GM23338 (cell line): ENCODE data around the gene DDX39A. TPM values are rescaled to one million over a fixed set of nuclear protein-coding genes. Genes with fewer than 3 reads are reported as not detected.
A peak's percentile ranks its signal among the peaks of the same experiment; 100 is the strongest.
"Not testable (repeated sequence)": the region's sequence is repeated elsewhere in the genome, so short reads cannot be mapped to it uniquely, and the experiment has no call there.

Experiments
- ATAC-seq: fragments of 200-7000 bp; cut with Tn5 transposase; 3 replicates; pipeline ENCODE4 v1.9.1; 2020
- DNase-seq: peaks from one replicate; pipeline ENCODE4 v3.0.0-alpha.2; 2015; ENCODE audit warnings: low spot score
- H2AFZ ChIP-seq: fragments of 200-600 bp; sonication (generic); 2 replicates; pipeline ENCODE4 v1.8.0; 2016; ENCODE audit warnings: antibody characterized with exemption, mild to moderate bottlenecking, moderate library complexity
- H3F3A ChIP-seq: fragments of 200-600 bp; sonication (generic); replicated peaks from 2 replicates; pipeline ENCODE4 v1.8.0; 2017; ENCODE audit warnings: antibody characterized with exemption, mixed run types, low read depth
- H3K27ac ChIP-seq: fragments of 200-600 bp; sonication (generic); 2 replicates; pipeline ENCODE4 v1.6.1; 2016; ENCODE audit warnings: low read depth
- H3K27me3 ChIP-seq: fragments of 200-600 bp; sonication (generic); 2 replicates; pipeline ENCODE4 v1.8.0; 2016; ENCODE audit warnings: mild to moderate bottlenecking, mixed run types, moderate library complexity; ENCODE audit not compliant: insufficient read depth
- H3K36me3 ChIP-seq: fragments of 200-600 bp; sonication (generic); 2 replicates; pipeline ENCODE4 v1.8.0; 2016; ENCODE audit warnings: mild to moderate bottlenecking; ENCODE audit not compliant: insufficient read depth
- H3K4me1 ChIP-seq: fragments of 200-600 bp; sonication (generic); 2 replicates; pipeline ENCODE4 v1.8.0; 2016; ENCODE audit warnings: mild to moderate bottlenecking, moderate library complexity; ENCODE audit not compliant: insufficient read depth
- H3K4me2 ChIP-seq: fragments of 200-600 bp; sonication (generic); 2 replicates; pipeline ENCODE4 v1.7.1; 2017; ENCODE audit warnings: mixed run types
- H3K4me3 ChIP-seq: fragments of 200-600 bp; sonication (generic); 2 replicates; pipeline ENCODE4 v1.6.1; 2016; ENCODE audit warnings: mixed run types
- H3K79me2 ChIP-seq: fragments of 200-600 bp; sonication (generic); replicated peaks from 2 replicates; pipeline ENCODE4 v1.8.0; 2017; ENCODE audit warnings: mild to moderate bottlenecking; ENCODE audit not compliant: insufficient read depth
- H3K9me2 ChIP-seq: fragments of 200-600 bp; sonication (generic); 2 replicates; pipeline ENCODE4 v1.8.0; 2017; ENCODE audit not compliant: insufficient read depth
- H4K20me1 ChIP-seq: fragments of 200-600 bp; sonication (generic); replicated peaks from 2 replicates; pipeline ENCODE4 v1.8.0; 2017; ENCODE audit warnings: mild to moderate bottlenecking; ENCODE audit not compliant: insufficient read depth
- H3K27ac Mint-ChIP-seq: 2 replicates; pipeline ENCODE4 v1.8.0; 2020; ENCODE audit warnings: inconsistent platforms, mild to moderate bottlenecking, moderate library complexity, mixed read lengths
- H3K27me3 Mint-ChIP-seq: 3 replicates; pipeline ENCODE4 v1.8.0; 2022; ENCODE audit warnings: low read depth, mild to moderate bottlenecking, moderate library complexity, mixed read lengths, inconsistent platforms; ENCODE audit not compliant: insufficient read depth, poor library complexity
- H3K36me3 Mint-ChIP-seq: 3 replicates; pipeline ENCODE4 v1.8.0; 2021; ENCODE audit warnings: low read depth, mild to moderate bottlenecking, inconsistent platforms, moderate library complexity, mixed read lengths
- H3K4me1 Mint-ChIP-seq: 3 replicates; pipeline ENCODE4 v1.8.0; 2020; ENCODE audit warnings: mild to moderate bottlenecking, inconsistent platforms, mixed read lengths
- H3K4me3 Mint-ChIP-seq: 3 replicates; pipeline ENCODE4 v1.8.0; 2021; ENCODE audit warnings: moderate library complexity, mild to moderate bottlenecking, inconsistent platforms, mixed read lengths
- H3K9me3 Mint-ChIP-seq: 3 replicates; pipeline ENCODE4 v1.8.0; 2020; ENCODE audit warnings: moderate library complexity, mild to moderate bottlenecking, inconsistent platforms, mixed read lengths
- CREB1 ChIP-seq: fragments of 250-450 bp; sonication (Bioruptor Pico); IDR thresholded peaks from 2 replicates; pipeline ENCODE4 v1.5.0; 2020; ENCODE audit warnings: low read depth, mild to moderate bottlenecking, moderate library complexity
- EZH2phosphoT487 ChIP-seq: fragments of 200-600 bp; sonication (generic); IDR thresholded peaks from one replicate; pipeline ENCODE4 v1.8.1; 2018; ENCODE audit warnings: antibody characterized with exemption; ENCODE audit not compliant: unreplicated experiment
- JUNB ChIP-seq: IDR thresholded peaks from one replicate; pipeline ENCODE4 v1.6.1; 2016; ENCODE audit warnings: antibody characterized with exemption; ENCODE audit not compliant: unreplicated experiment
- POLR2AphosphoS5 ChIP-seq: IDR thresholded peaks from 2 replicates; pipeline ENCODE4 v1.6.1; 2016; ENCODE audit warnings: antibody characterized with exemption, low read depth
- polyA plus RNA-seq: library from polyadenylated mRNA; unstranded; fragments of >200 nt; fragmentation: Nextera tagmentation; extraction: Ambion mirVana; gene quantifications from 2 replicates; pipeline ENCODE4 v1.2.1, GENCODE V29; 2016
- total RNA-seq: library from RNA; depleted of rRNA; stranded (reverse); fragments of >200 nt; shearing (Covaris generic); gene quantifications from 2 replicates; pipeline ENCODE4 v1.2.3, GENCODE V29; 2014
- TF ChIP-seq, protein P1 (sequence below): IDR thresholded peaks from one replicate; pipeline ENCODE4 v1.6.1; 2018; ENCODE audit warnings: antibody characterized with exemption; ENCODE audit not compliant: unreplicated experiment
- TF ChIP-seq, protein P2 (sequence below): IDR thresholded peaks from 2 replicates; pipeline ENCODE4 v1.6.1; 2016; ENCODE audit warnings: antibody characterized with exemption

DDX39A gene
- total and polyA plus RNA-seq, 2 experiments from 2014 or later, result 195 to 196 TPM

DNA sequence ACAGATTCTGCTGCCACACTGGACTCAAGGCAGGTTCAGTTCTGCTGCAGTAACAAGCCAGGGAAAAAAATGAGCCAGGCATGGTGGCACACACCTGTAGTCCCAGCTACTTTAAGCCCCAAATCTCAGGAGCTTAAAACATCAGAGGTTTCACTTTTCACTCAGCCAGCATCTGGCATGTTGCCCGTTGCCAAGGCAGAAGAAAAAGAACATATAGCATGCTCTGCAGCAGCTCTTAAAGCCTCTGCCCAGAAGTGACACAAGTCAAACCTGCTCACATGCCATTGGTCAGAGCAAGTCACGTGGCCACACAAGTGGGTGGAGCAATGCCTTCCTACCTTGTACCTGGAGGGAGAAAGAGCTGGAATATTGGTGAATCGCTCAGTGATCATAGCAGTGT is 52.6 kb downstream of the DDX39A start:
- peaks cover 12% of the 10 kb centered on the region; the same call in 1 of the 2 replicates for H3F3A ChIP-seq
- H3K27ac ChIP-seq, result no peak overlapping the region
- no peak overlapping the region for H2AFZ ChIP-seq
- H3K4me1 Mint-ChIP-seq, result peaks cover 24% of the 10 kb centered on the region
- peaks cover 24% of the 10 kb centered on the region for H3K27me3 Mint-ChIP-seq
- ATAC-seq (peak; percentile 27), DNase-seq (peak; percentile 95)
- no peaks in the 10 kb centered on the region for H3K27me3 ChIP-seq
- H4K20me1 ChIP-seq, result no peaks in the 10 kb centered on the region
- no peak overlapping the region for H3K27ac Mint-ChIP-seq
- no peaks in the 10 kb centered on the region for H3K36me3 Mint-ChIP-seq
- TF ChIP-seq EZH2phosphoT487 (no peak), JUNB (no peak), POLR2AphosphoS5 (peak; percentile 43; the same call in 1 of the 2 replicates), CREB1 (CRISPR knock-in tag) (no peak)
- TF ChIP-seq, protein P1, sequence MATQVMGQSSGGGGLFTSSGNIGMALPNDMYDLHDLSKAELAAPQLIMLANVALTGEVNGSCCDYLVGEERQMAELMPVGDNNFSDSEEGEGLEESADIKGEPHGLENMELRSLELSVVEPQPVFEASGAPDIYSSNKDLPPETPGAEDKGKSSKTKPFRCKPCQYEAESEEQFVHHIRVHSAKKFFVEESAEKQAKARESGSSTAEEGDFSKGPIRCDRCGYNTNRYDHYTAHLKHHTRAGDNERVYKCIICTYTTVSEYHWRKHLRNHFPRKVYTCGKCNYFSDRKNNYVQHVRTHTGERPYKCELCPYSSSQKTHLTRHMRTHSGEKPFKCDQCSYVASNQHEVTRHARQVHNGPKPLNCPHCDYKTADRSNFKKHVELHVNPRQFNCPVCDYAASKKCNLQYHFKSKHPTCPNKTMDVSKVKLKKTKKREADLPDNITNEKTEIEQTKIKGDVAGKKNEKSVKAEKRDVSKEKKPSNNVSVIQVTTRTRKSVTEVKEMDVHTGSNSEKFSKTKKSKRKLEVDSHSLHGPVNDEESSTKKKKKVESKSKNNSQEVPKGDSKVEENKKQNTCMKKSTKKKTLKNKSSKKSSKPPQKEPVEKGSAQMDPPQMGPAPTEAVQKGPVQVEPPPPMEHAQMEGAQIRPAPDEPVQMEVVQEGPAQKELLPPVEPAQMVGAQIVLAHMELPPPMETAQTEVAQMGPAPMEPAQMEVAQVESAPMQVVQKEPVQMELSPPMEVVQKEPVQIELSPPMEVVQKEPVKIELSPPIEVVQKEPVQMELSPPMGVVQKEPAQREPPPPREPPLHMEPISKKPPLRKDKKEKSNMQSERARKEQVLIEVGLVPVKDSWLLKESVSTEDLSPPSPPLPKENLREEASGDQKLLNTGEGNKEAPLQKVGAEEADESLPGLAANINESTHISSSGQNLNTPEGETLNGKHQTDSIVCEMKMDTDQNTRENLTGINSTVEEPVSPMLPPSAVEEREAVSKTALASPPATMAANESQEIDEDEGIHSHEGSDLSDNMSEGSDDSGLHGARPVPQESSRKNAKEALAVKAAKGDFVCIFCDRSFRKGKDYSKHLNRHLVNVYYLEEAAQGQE, result no peak
- TF ChIP-seq, protein P2, sequence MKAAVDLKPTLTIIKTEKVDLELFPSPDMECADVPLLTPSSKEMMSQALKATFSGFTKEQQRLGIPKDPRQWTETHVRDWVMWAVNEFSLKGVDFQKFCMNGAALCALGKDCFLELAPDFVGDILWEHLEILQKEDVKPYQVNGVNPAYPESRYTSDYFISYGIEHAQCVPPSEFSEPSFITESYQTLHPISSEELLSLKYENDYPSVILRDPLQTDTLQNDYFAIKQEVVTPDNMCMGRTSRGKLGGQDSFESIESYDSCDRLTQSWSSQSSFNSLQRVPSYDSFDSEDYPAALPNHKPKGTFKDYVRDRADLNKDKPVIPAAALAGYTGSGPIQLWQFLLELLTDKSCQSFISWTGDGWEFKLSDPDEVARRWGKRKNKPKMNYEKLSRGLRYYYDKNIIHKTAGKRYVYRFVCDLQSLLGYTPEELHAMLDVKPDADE, result no peak
- peaks cover 5% of the 10 kb centered on the region; the same call in 1 of the 2 replicates for H3K4me1 ChIP-seq
- H3K4me3 ChIP-seq, result no peak overlapping the region
- H3K9me2 ChIP-seq, result no peaks in the 10 kb centered on the region
- no peaks in the 10 kb centered on the region; the same call in 2 of the 3 replicates for H3K9me3 Mint-ChIP-seq
- no peak overlapping the region for H3K4me2 ChIP-seq
- H3K4me3 Mint-ChIP-seq, result no peak overlapping the region
- H3K36me3 ChIP-seq, result no peaks in the 10 kb centered on the region
- no peaks in the 10 kb centered on the region for H3K79me2 ChIP-seq

DNA sequence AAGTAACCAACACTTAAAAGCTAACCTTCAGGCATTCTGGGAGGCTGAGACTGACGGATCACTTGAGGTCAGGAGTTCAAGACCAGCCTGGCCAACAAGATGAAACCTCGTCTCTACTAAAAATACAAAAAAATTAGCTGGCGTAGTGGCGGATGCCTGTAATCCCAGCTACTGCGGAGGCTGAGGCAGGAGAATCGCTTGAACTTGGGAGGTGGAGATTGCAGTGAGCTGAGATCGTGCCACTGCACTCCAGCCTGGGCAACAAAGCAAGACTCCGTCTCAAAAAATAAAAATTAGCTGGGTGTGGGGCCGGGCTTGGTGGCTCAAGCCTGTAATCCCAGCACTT is 55.1 kb downstream of the DDX39A start:
- not testable (repeated sequence) for H3K9me2 ChIP-seq, H3K27me3 ChIP-seq, H4K20me1 ChIP-seq, H3K9me3 Mint-ChIP-seq, H3K36me3 Mint-ChIP-seq, H3K4me1 ChIP-seq, H3K79me2 ChIP-seq, DNase-seq, ATAC-seq, H3K36me3 ChIP-seq
- H3F3A ChIP-seq, result peaks cover 12% of the 10 kb centered on the region; the same call in 1 of the 2 replicates
- Mint-ChIP-seq H3K27ac (peak overlapping the region; percentile 97), H3K4me3 (peak overlapping the region; percentile 86), H3K27me3 (peaks cover 18% of the 10 kb centered on the region), H3K4me1 (peaks cover 17% of the 10 kb centered on the region)
- peak overlapping the region; percentile 68 for H3K4me3 ChIP-seq
- peak overlapping the region; percentile 83 for H3K4me2 ChIP-seq
- peak overlapping the region; percentile 99 for H3K27ac ChIP-seq
- peak overlapping the region; percentile 39; the same call in 1 of the 2 replicates for H2AFZ ChIP-seq
